H9 (cell line): ENCODE data around the gene SH2D3C. TPM values are rescaled to one million over a fixed set of nuclear protein-coding genes. Genes with fewer than 3 reads are reported as not detected.

Source experiments
- DNase-seq: peaks from one replicate; pipeline ENCODE4 v3.0.0-alpha.2; 2017
- H2AFZ ChIP-seq: one replicate; pipeline ENCODE4 v1.6.1; 2013; ENCODE audit warnings: mild to moderate bottlenecking, low read length, control low read depth, moderate library complexity
- H2AK5ac ChIP-seq: 2 replicates; pipeline ENCODE4 v1.6.1; 2013; ENCODE audit warnings: low read length, control low read depth, mixed read lengths; ENCODE audit not compliant: insufficient read length
- H2BK120ac ChIP-seq: one replicate; pipeline ENCODE4 v1.6.1; 2013; ENCODE audit warnings: low read depth, mild to moderate bottlenecking, low read length, control low read depth, inconsistent platforms; ENCODE audit not compliant: poor library complexity, severe bottlenecking
- H2BK12ac ChIP-seq: 2 replicates; pipeline ENCODE4 v1.6.1; 2013; ENCODE audit warnings: low read length, control low read depth, mixed read lengths, low read depth; ENCODE audit not compliant: insufficient read length
- H2BK15ac ChIP-seq: 2 replicates; pipeline ENCODE4 v1.6.1; 2013; ENCODE audit warnings: low read depth, low read length, control low read depth
- H2BK20ac ChIP-seq: one replicate; pipeline ENCODE4 v1.6.1; 2013; ENCODE audit warnings: low read depth, mild to moderate bottlenecking, low read length, control low read depth, inconsistent platforms; ENCODE audit not compliant: poor library complexity, severe bottlenecking
- H2BK5ac ChIP-seq: 2 replicates; pipeline ENCODE4 v1.6.1; 2013; ENCODE audit warnings: low read length, control low read depth, mixed read lengths; ENCODE audit not compliant: insufficient read length
- H3K14ac ChIP-seq: 2 replicates; pipeline ENCODE4 v1.6.1; 2013; ENCODE audit warnings: low read length, control low read depth; ENCODE audit not compliant: insufficient read depth
- H3K18ac ChIP-seq: 2 replicates; pipeline ENCODE4 v1.6.1; 2013; ENCODE audit warnings: low read depth, mild to moderate bottlenecking, mixed read lengths, low read length, control low read depth; ENCODE audit not compliant: insufficient read length
- H3K23ac ChIP-seq: 2 replicates; pipeline ENCODE4 v1.6.1; 2013; ENCODE audit warnings: low read length, control low read depth, mixed read lengths, low read depth; ENCODE audit not compliant: insufficient read length
- H3K23me2 ChIP-seq: 2 replicates; pipeline ENCODE4 v1.6.1; 2013; ENCODE audit warnings: low read depth, mild to moderate bottlenecking, mixed read lengths, low read length, control low read depth; ENCODE audit not compliant: insufficient read length, poor library complexity, severe bottlenecking
- H3K27ac ChIP-seq: 2 replicates; pipeline ENCODE4 v1.5.1; 2013; ENCODE audit warnings: low read length, control low read depth, mixed read lengths, low read depth; ENCODE audit not compliant: insufficient read length
- H3K27me3 ChIP-seq: 2 replicates; pipeline ENCODE4 v1.6.1; 2013; ENCODE audit warnings: low read length, control low read depth, inconsistent platforms; ENCODE audit not compliant: insufficient read depth
- H3K4ac ChIP-seq: 2 replicates; pipeline ENCODE4 v1.6.1; 2013; ENCODE audit warnings: low read depth, mild to moderate bottlenecking, control low read depth, inconsistent platforms, low read length, moderate library complexity
- H3K4me1 ChIP-seq: 2 replicates; pipeline ENCODE4 v1.6.1; 2013; ENCODE audit warnings: low read length, control low read depth, inconsistent platforms; ENCODE audit not compliant: insufficient read depth
- H3K4me2 ChIP-seq: 2 replicates; pipeline ENCODE4 v1.6.1; 2013; ENCODE audit warnings: low read length, control low read depth, mixed read lengths; ENCODE audit not compliant: insufficient read length, insufficient read depth
- H3K56ac ChIP-seq: 2 replicates; pipeline ENCODE4 v1.6.1; 2013; ENCODE audit warnings: low read depth, mild to moderate bottlenecking, mixed read lengths, low read length, control low read depth; ENCODE audit not compliant: insufficient read length
- H3K79me1 ChIP-seq: 2 replicates; pipeline ENCODE4 v1.6.1; 2013; ENCODE audit warnings: low read depth, mild to moderate bottlenecking, moderate library complexity, low read length, control low read depth, inconsistent platforms; ENCODE audit not compliant: insufficient read depth, poor library complexity, severe bottlenecking
- H3K79me2 ChIP-seq: 2 replicates; pipeline ENCODE4 v1.6.1; 2013; ENCODE audit warnings: low read length, control low read depth, inconsistent platforms; ENCODE audit not compliant: insufficient read depth
- H3K9ac ChIP-seq: 2 replicates; pipeline ENCODE4 v1.6.1; 2013; ENCODE audit warnings: low read length, control low read depth, mixed read lengths; ENCODE audit not compliant: insufficient read length; ENCODE audit errors: extremely low read depth
- H3K9me3 ChIP-seq: one replicate; pipeline ENCODE4 v1.6.1; 2013; ENCODE audit warnings: low read depth, low read length, inconsistent platforms; ENCODE audit not compliant: control insufficient read depth
- H3T11ph ChIP-seq: one replicate; pipeline ENCODE4 v1.6.1; 2013; ENCODE audit warnings: mild to moderate bottlenecking, low read length, control low read depth, inconsistent platforms
- H4K20me1 ChIP-seq: one replicate; pipeline ENCODE4 v1.6.1; 2013; ENCODE audit not compliant: control insufficient read depth, insufficient read length, insufficient read depth
- H4K5ac ChIP-seq: 2 replicates; pipeline ENCODE4 v1.6.1; 2013; ENCODE audit warnings: low read depth, mild to moderate bottlenecking, mixed read lengths, low read length, control low read depth; ENCODE audit not compliant: insufficient read length
- H4K8ac ChIP-seq: replicated peaks from 2 replicates; pipeline ENCODE4 v1.6.1; 2013; ENCODE audit warnings: low read length, control low read depth, mixed read lengths, low read depth; ENCODE audit not compliant: insufficient read length
- H4K91ac ChIP-seq: 2 replicates; pipeline ENCODE4 v1.6.1; 2013; ENCODE audit warnings: low read depth, mild to moderate bottlenecking, moderate library complexity, mixed read lengths, low read length, control low read depth; ENCODE audit not compliant: insufficient read length
- H3K27ac Mint-ChIP-seq, 3 experiments: 2 replicates in 2 of 3; 3 replicates in 1 of 3; pipeline ENCODE4 v1.8.0; 2020 to 2021; ENCODE audit warnings: mixed read lengths in 3 of 3, mild to moderate bottlenecking in 1 of 3, moderate library complexity in 1 of 3
- H3K27me3 Mint-ChIP-seq: 2 replicates; pipeline ENCODE4 v1.8.0; 2021; ENCODE audit warnings: low read depth, mild to moderate bottlenecking, moderate library complexity, mixed read lengths
- H3K36me3 Mint-ChIP-seq, 3 experiments: 2 replicates in 2 of 3; 3 replicates in 1 of 3; pipeline ENCODE4 v1.8.0; 2020 to 2021; ENCODE audit warnings: low read depth in 3 of 3, mixed read lengths in 3 of 3; ENCODE audit not compliant: insufficient read depth in 1 of 3
- H3K4me1 Mint-ChIP-seq, 2 experiments: 2 replicates each; pipeline ENCODE4 v1.8.0; 2020; ENCODE audit warnings: mixed read lengths in 2 of 2
- H3K4me3 Mint-ChIP-seq, 2 experiments: 2 replicates in 1 of 2; 3 replicates in 1 of 2; pipeline ENCODE4 v1.8.0; 2020 to 2021; ENCODE audit warnings: mild to moderate bottlenecking in 2 of 2, mixed read lengths in 2 of 2, moderate library complexity in 1 of 2
- H3K9me3 Mint-ChIP-seq, 2 experiments: 2 replicates in 1 of 2; 3 replicates in 1 of 2; pipeline ENCODE4 v1.8.0; 2020; ENCODE audit warnings: mild to moderate bottlenecking in 2 of 2, mixed read lengths in 2 of 2, moderate library complexity in 1 of 2
- WGBS: extraction: QIAGEN DNeasy Blood & Tissue Kit; methylation state at CpG from one replicate; pipeline ENCODE4 v1.1.7; 2013; ENCODE audit warnings: missing lambda C conversion rate, low lambda C conversion rate, mixed read lengths; ENCODE audit not compliant: insufficient read length; ENCODE audit errors: extremely low coverage; 5-methylcytosine and 5-hydroxymethylcytosine counted together
- total RNA-seq: library from RNA; stranded (reverse); gene quantifications from 2 replicates; pipeline ENCODE4 v1.2.1, GENCODE V29; 2021
- TF ChIP-seq, protein P1 (sequence below): fragments of 200-600 bp; sonication (generic); conservative IDR thresholded peaks from 3 replicates; pipeline ENCODE4 v1.8.0; 2021; ENCODE audit warnings: antibody characterized with exemption, mild to moderate bottlenecking

SH2D3C gene
- total RNA-seq, 1 experiment from 2014 or later = 1.7 TPM

DNA sequence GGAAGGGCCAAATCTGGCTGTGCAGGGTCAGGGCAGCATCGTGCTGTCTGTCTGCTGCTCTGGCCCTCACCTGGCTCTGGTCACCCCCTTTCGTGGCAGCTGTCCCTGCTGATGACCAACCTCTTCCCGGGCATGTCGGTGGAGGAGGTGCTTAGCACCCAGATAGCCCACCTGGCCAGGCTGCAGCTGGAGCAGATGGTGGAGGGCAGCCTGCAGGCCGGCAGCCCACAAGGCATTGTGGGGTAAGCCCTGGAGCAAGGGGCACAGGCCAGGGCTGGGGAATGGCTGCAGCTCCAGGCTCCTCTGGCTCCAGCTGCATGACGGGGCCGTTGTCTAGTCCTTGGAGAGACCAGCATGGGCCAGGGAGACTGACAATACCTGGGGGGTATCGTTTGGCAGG, 51.6 kb downstream of the SH2D3C start:
- Mint-ChIP-seq H3K27ac (no peak overlapping the region), H3K4me1 (peaks cover 0 to 7% of the 10 kb centered on the region in 2 experiments; a peak in 3 of 4 replicates), H3K27me3 (no peaks in the 10 kb centered on the region), H3K9me3 (no peaks in the 10 kb centered on the region), H3K36me3 (no peaks in the 10 kb centered on the region; a peak in 1 of 7 replicates), H3K4me3 (no peak overlapping the region)
- no peak overlapping the region for H3K14ac ChIP-seq
- H3T11ph ChIP-seq = no peak overlapping the region
- H3K4me2 ChIP-seq = no peak overlapping the region
- H2AFZ ChIP-seq = no peak overlapping the region
- DNase-seq = no peak
- no peak overlapping the region for H2BK12ac ChIP-seq
- H3K23ac ChIP-seq = no peak overlapping the region
- H2BK15ac ChIP-seq = no peak overlapping the region
- no peak overlapping the region for H4K5ac ChIP-seq
- no peaks in the 10 kb centered on the region for H3K79me2 ChIP-seq
- no peak overlapping the region for H4K8ac ChIP-seq
- TF ChIP-seq, protein P1, sequence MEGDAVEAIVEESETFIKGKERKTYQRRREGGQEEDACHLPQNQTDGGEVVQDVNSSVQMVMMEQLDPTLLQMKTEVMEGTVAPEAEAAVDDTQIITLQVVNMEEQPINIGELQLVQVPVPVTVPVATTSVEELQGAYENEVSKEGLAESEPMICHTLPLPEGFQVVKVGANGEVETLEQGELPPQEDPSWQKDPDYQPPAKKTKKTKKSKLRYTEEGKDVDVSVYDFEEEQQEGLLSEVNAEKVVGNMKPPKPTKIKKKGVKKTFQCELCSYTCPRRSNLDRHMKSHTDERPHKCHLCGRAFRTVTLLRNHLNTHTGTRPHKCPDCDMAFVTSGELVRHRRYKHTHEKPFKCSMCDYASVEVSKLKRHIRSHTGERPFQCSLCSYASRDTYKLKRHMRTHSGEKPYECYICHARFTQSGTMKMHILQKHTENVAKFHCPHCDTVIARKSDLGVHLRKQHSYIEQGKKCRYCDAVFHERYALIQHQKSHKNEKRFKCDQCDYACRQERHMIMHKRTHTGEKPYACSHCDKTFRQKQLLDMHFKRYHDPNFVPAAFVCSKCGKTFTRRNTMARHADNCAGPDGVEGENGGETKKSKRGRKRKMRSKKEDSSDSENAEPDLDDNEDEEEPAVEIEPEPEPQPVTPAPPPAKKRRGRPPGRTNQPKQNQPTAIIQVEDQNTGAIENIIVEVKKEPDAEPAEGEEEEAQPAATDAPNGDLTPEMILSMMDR = no peak
- H3K9me3 ChIP-seq = no peaks in the 10 kb centered on the region
- H4K20me1 ChIP-seq = no peaks in the 10 kb centered on the region
- no CpG with 5 or more reads among the region's 8 CpGs for whole genome bisulfite sequencing
- H3K56ac ChIP-seq = no peak overlapping the region
- H3K18ac ChIP-seq = no peak overlapping the region
- H3K27me3 ChIP-seq = no peaks in the 10 kb centered on the region
- H2BK120ac ChIP-seq = no peak overlapping the region
- no peak overlapping the region for H2BK20ac ChIP-seq
- H3K4ac ChIP-seq = no peak overlapping the region
- no peak overlapping the region for H2AK5ac ChIP-seq
- H3K9ac ChIP-seq = no peak overlapping the region
- no peaks in the 10 kb centered on the region for H3K79me1 ChIP-seq
- H3K23me2 ChIP-seq = no peaks in the 10 kb centered on the region
- no peak overlapping the region for H4K91ac ChIP-seq
- no peak overlapping the region for H3K27ac ChIP-seq
- H3K4me1 ChIP-seq = no peaks in the 10 kb centered on the region
- H2BK5ac ChIP-seq = no peak overlapping the region
